ENCODE measurements around the gene FAM219A.

Gene FAM219A

DNA sequence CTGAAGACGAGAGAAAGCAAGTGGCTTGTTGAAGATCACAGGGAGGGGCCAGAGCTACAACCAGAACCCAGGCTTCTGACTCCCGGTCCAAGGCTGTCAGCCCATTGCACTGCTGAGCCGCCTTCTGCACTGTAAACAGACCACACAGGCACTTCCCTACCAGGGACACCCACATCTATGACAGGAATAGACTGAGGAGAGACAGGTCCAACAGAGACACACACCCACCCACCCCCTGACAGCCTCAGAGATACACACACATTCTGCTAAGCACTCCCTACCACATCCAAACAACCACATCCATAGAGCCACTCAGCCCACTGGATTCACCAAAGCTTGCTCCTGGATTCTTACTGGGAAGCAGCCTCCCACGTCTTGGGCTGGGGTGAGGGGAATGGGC is 58.6 kb downstream of the FAM219A start:
- no peak for DNase-seq

- no peak for DNase-seq
These were observed 59.5 kb downstream of the FAM219A start for GRCh38 chr9:34398875-34399274.

- no peak for DNase-seq
These were observed 61.8 kb downstream of the FAM219A start for GRCh38 chr9:34396276-34397214.

DNA sequence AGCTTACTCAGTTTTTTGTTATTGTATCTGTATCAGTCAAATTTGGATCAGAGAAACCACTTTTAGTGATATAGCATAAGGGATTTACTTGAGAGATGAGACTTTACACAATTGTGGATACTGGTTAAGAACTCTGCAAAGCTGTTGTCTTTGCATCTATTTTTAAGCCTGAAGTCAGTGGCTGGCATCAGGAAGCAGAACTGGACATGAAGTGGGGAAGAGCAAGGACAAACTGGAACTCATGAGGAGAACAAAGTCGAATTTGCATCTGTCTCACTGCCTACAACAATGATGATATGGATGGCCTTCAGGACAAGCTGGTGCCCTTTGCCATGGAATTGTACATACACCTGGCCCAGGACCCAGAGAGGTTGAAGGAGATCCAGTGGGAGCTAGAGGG is 65.9 kb downstream of the FAM219A start:
- DNase-seq, result no peak

DNA sequence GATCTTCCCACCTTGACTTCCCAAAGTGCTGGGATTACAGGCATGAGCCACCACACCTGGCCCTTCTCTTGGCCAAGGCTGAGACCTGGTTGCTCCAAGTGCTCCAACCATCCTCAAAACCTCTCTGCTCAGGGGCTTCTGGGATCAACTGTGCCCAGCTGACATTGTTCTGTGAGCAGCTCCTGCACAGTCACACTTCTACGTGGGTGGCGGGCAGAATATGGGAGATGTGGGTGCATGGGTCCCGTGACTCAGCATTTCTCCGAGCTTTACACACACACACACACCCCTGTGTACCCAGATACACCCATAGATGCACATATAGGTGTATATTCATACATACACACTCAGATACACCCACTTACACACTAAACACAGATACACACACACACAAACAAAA is 71.1 kb downstream of the FAM219A start:
- DNase-seq, result no peak

- no peak for DNase-seq
These were observed 71.7 kb downstream of the FAM219A start for GRCh38 chr9:34386656-34387055.

DNA sequence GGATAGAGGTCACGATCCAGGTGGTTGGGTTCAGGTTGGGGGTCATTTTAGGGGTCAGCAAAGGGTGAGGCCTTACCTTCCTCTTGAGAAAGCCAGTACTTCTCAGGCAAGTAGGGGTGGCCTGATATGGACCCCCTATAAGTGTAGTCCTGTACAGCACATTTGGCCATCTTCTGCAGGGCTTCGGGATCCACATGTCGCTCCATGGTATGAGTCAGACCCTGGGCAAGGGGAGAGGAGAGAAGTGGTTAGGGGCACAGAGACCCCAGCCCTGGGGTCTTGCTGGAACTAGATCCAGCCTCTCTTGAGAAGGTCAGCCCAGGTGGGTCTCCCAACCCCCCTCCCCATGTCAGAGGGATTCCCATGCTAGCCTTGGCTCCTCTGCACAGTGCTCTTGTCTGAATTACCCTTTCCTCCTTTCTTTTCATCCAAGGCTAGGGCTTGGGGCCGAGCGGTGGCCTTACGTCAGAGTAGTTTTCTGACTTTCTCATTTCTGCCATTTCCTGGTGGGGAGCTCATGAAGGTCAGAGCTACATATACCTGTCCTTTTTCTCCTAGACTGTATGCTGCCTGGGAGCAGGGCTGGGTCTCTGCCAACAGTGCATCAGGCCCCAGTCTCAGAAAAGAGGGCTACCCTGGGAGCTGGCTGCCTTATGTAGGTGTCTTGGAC is 72.7 kb downstream of the FAM219A start:
- no peak for DNase-seq

GRCh38 chr9:34384368-34385165 is 73.8 kb downstream of the FAM219A start:
- no peak for DNase-seq

GRCh38 chr9:34383904-34384303 is 74.5 kb downstream of the FAM219A start:
- DNase-seq, result no peak

DNA sequence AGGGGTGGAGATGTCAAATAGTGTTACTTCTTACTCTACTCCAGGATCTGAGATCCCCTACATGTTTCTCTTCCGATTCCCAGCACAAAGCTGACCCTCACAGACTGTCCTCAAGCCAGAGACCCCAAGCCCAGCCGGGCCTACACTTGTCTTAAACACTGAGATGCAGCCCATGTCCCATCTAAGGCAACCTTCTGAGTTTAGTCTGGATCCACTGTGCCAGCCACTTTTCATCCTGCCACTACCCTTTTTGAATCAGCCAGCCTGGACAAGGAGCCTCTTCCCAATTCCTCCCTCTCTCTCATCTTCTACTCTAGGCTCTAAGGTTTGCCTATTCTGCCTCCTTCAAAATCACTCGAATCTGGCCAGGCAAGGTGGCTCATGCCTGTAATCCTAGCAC is 75.5 kb downstream of the FAM219A start:
- no peak for DNase-seq

- no peak for DNase-seq
These were observed 76.3 kb downstream of the FAM219A start for GRCh38 chr9:34382054-34382453.

DNA sequence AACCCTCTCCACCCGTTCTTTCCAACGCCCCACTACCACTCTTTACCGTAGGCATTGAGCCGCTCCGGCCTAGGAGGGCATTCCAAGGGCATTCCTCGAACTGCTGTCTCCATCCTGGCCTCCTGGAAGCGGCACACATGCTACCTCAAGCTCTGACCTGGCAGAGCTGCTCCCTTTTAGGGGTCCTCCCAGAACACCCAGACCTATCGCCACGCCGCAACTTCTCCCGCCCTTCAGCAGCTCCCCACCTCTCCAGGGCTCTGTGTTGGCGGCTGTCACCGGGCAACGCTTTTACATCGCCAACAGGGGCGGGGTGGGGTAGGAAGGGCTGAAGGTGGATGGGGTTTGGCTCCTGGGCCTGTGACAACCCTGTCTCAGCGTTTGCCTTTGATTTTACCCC is 77.0 kb downstream of the FAM219A start:
- peak in 1 of 2 donors; percentile 34 for DNase-seq

DNA sequence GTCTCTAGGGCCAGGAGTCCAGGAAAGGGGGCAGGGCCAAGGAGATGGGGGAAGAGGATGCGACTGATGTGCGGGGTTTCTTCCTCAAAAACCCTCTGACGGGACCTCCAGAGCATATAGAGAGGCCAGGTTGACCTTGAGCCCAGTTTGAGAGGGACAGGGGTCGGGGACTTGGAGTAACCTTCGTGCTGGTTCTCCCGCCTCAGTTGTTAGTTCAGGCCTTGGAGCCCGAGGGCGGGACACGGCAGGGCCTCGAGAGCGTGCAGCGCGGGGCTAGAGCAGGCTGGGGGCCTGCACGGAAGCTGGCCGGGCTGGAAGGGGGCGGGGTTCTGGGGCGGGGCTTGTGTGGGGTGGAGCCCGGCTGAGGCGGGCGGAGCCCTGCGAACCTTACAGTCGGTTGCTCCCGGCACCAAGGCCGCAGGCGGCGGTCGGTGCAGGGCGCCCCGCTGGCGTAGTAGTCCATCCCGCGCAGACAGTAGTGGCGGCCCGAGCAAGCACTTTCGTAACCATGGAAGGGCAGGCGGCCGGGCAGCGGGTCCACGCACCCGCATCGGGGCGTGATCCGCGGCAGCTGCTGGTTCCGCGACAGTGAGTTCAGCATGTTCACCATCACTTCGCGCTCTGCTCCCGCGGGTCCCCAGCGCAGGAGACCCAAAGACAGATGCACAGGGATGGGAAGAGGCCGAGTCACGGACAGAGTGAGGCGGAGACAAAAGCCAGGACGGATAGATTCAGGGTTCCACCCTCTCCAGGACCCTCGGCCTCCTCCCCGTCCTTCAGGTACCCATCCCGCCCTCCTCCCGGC is 77.7 kb downstream of the FAM219A start:
- DNase-seq, result peak; percentile 80 to 84

- no peak for DNase-seq
These were observed 78.3 kb downstream of the FAM219A start for GRCh38 chr9:34380034-34380510.

DNA sequence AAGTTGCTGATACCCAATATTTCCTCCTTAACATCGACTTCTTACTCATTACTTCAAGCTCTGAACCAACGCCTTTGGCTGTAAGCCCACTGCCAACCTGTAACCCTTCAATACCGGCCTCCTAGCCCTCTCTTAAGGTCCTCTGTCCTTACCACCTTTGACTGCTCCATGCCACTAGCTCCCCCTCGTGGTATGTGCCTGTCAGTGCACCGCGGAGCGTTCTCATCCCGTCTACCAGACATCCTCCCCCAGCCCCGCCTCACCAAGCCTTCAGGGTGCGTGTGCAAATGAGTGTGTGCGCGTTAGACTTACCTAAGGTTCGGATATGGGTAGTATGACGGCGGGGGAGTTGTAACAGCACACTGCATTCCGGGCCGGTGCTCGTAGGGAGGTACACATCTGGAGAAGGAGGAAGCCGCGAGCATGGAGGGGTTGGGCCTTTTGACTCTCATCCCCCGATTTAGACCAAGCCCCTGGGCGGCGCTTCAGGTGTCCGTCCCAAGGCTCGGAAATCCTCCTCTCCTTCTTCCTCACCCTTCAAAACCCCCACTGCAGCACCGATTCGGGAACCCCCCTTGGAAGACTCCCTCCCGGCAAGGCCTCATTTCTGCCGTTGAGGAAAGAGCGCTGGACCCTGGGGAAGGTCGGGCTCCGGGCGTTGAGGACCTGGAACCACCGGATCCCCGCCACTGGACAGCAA is 78.9 kb downstream of the FAM219A start:
- peak; percentile 91 to 93 for DNase-seq

DNA sequence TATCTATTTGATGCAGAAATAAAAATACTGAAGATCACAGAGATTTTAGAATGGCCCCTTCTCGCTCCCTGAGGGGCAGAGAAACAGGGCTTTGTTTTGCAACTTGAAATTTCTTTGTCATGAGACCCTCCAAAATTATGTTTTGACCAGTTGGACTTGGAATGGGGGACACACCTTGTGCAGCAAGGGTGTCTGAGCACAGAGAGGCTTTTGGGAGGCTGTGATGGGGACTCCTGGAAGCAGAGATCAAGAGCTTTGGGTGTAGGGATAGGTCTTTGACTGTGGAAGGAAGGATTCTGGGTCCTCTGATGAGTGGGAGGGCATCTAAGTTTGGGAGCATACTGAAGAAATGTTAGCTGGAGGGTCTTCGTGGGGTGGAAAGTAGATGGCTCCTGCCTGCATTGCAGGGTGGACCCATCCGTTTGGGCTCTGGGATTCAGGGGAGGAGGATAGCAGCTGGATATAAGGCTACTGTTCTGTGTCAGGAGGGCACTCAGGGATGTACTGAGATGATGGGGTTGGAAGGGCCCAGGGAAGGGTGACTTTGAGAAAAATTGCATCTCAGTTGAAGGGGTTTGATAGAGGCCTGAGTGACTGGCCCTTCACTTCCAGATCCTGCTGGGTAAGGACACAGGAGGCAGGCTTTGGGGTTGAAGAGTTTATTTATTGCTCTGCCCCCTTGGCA is 79.9 kb downstream of the FAM219A start:
- DNase-seq, result no peak

DNA sequence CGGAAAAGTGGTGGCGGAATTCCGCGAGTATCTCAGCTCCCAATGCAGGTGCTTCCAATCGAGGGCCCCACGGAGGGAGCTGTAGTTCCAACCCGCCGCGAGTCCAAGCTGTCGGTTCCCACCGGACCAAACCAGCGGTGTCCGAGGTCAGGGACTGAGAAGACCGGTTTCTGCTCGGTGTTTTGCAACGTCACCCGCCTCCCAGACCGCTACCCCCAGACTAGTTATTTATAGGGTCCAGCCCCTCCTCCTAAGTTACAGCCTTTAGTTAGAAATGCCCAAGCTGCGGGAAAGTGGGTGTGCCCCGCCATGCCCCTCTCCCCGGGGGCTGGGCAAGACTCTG is 81.0 kb downstream of the FAM219A start:
- no peak for DNase-seq

GRCh38 chr9:34376596-34377403 is 81.6 kb downstream of the FAM219A start, which contains the start of gene MYORG:
TSS of gene MYORG (minus strand) at chr9:34376898. CDS start at chr9:34372943, 3,955 bp downstream.
- peak; percentile 98 for DNase-seq

- peak; percentile 62 to 63 for DNase-seq
These were observed 82.3 kb downstream of the FAM219A start for GRCh38 chr9:34375901-34376595.
